Keratinocyte (primary cell): ENCODE data around the gene ERH. TPM values are rescaled to one million over a fixed set of nuclear protein-coding genes. Genes with fewer than 3 reads are reported as not detected.

Experiments used
- DNase-seq: peaks from one replicate; pipeline ENCODE4 v3.0.0-alpha.2; 2011; ENCODE audit warnings: low read depth, missing footprints, low spot score
- FAIRE-seq: peaks from 2 replicates; lab custom pipeline; 2011; peaks lifted over from hg19 to GRCh38; lab: Jason Lieb, UNC
- H2AFZ ChIP-seq: 2 replicates; pipeline ENCODE4 v1.6.0; 2012; ENCODE audit warnings: low read length, control low read depth, inconsistent platforms; ENCODE audit not compliant: control insufficient read depth
- H3K27ac ChIP-seq: 2 replicates; pipeline ENCODE4 v1.5.1; 2011; ENCODE audit warnings: low read length; ENCODE audit not compliant: control insufficient read depth, insufficient read depth
- H3K27me3 ChIP-seq: 3 replicates; pipeline ENCODE4 v1.6.0; 2011; ENCODE audit warnings: low read length; ENCODE audit not compliant: control insufficient read depth, insufficient read depth; ENCODE audit errors: extremely low read depth
- H3K36me3 ChIP-seq, 2 experiments: 2 replicates in 1 of 2; 3 replicates in 1 of 2; pipeline ENCODE4 v1.5.1; 2011; ENCODE audit warnings: low read length in 2 of 2, mild to moderate bottlenecking in 1 of 2; ENCODE audit not compliant: control insufficient read depth in 2 of 2, insufficient read depth in 2 of 2; ENCODE audit errors: extremely low read depth in 1 of 2
- H3K4me1 ChIP-seq: 3 replicates; pipeline ENCODE4 v1.5.1; 2011; ENCODE audit warnings: low read length; ENCODE audit not compliant: control insufficient read depth, insufficient read depth; ENCODE audit errors: extremely low read depth
- H3K4me2 ChIP-seq: 3 replicates; pipeline ENCODE4 v1.6.0; 2011; ENCODE audit warnings: low read depth, low read length; ENCODE audit not compliant: control insufficient read depth, insufficient read depth; ENCODE audit errors: extremely low read depth
- H3K4me3 ChIP-seq, 3 experiments: fragments of 200-600 bp in 1 of 3; sonication (generic) in 1 of 3; 2 replicates in 2 of 3; 3 replicates in 1 of 3; pipeline ENCODE4 v1.5.1; 2011 to 2016; ENCODE audit warnings: low read length in 3 of 3, mild to moderate bottlenecking in 3 of 3, control low read depth in 2 of 3, inconsistent platforms in 1 of 3, low read depth in 1 of 3, mixed read lengths in 1 of 3, mixed run types in 1 of 3, moderate library complexity in 1 of 3; ENCODE audit not compliant: control insufficient read depth in 2 of 3, insufficient read depth in 2 of 3; ENCODE audit errors: extremely low read depth in 1 of 3
- H3K79me2 ChIP-seq: 2 replicates; pipeline ENCODE4 v1.6.0; 2012; ENCODE audit warnings: low read length; ENCODE audit not compliant: control insufficient read depth, insufficient read depth
- H3K9ac ChIP-seq: 3 replicates; pipeline ENCODE4 v1.6.0; 2011; ENCODE audit warnings: low read length; ENCODE audit not compliant: control insufficient read depth, insufficient read depth; ENCODE audit errors: extremely low read depth
- H3K9me1 ChIP-seq: 3 replicates; pipeline ENCODE4 v1.6.0; 2011; ENCODE audit warnings: low read length; ENCODE audit not compliant: control insufficient read depth, insufficient read depth; ENCODE audit errors: extremely low read depth
- H3K9me3 ChIP-seq: 2 replicates; pipeline ENCODE4 v1.5.1; 2012; ENCODE audit warnings: low read depth, low read length; ENCODE audit not compliant: control insufficient read depth
- H4K20me1 ChIP-seq: 3 replicates; pipeline ENCODE4 v1.6.0; 2011; ENCODE audit warnings: low read length; ENCODE audit not compliant: control insufficient read depth, insufficient read depth; ENCODE audit errors: extremely low read depth
- EZH2 ChIP-seq: IDR thresholded peaks from one replicate; pipeline ENCODE4 v1.6.1; 2012; ENCODE audit warnings: inconsistent platforms, mild to moderate bottlenecking, low read length, moderate library complexity
- dilution Hi-C: fragments of 300-500 bp; cut with MboI; formaldehyde crosslinking; loops from one replicate; pipeline ENCODE4 v1.7.0; 2020; ENCODE audit warnings: low sequenced_read_pairs; ENCODE audit not compliant: extremely low pct_ligation_motif_present
- polyA plus RNA-seq, 5 experiments: library from polyadenylated mRNA; depleted of rRNA in 3 of 5; stranded (reverse) in 3 of 5; stranded (forward) in 1 of 5; unstranded in 1 of 5; fragments of >200 nt; gene quantifications; 1 replicate in 1 of 5; 2 replicates in 3 of 5; 3 replicates in 1 of 5; pipeline versions ENCODE4 v1.2.1 to v1.2.3, GENCODE V29; 2011 to 2012; ENCODE audit warnings: missing spikeins in 2 of 5, low read depth in 1 of 5, low replicate concordance in 1 of 5
- TF ChIP-seq, protein P1 (sequence below), 3 experiments: IDR thresholded peaks in 1 of 3; conservative IDR thresholded peaks in 1 of 3; optimal IDR thresholded peaks in 1 of 3; 2 replicates in 2 of 3; 3 replicates in 1 of 3; pipeline versions ENCODE3 to v1.5.1; 2011; ENCODE audit warnings: low read length in 3 of 3, mild to moderate bottlenecking in 3 of 3, moderate library complexity in 2 of 3, control low read depth in 1 of 3, inconsistent platforms in 1 of 3; ENCODE audit not compliant: insufficient read depth in 2 of 3; ENCODE audit errors: extremely low read depth in 1 of 3

The ERH gene
- polyA plus RNA-seq, 1 donor (not counting 4 experiments of a cell fraction or from before 2014, with no cell fraction given), result 256 TPM

DNA sequence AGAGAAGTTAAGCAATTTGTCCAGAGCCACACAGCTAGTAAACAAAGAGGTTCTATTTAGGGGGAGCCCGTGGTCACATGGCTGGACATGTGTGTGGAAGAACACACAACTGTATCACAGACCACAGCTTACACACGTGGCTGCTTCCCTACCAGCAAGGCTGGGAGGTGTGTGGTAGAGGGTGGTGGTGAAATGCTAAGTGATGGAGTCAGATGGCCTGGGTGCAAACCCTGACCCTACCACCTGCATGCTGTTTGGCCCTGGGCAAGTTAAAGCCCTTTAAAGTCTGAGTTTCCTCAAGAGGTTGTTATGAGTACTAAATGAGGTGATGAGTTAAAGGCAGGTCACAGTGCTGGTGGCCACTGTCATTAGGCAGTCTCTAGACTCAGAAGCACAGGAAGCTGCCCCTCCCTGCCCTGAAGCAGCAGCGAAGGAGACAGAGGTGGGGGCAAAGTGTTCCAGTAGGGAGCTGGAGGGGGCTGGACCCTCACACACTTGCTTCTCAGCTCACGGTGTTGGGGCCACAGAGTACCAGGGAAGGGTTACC, 64.2 kb downstream of the ERH start:
- H3K4me1 ChIP-seq, result peaks cover 9% of the 10 kb centered on the region
- H4K20me1 ChIP-seq, result no peaks in the 10 kb centered on the region
- dilution Hi-C loops, result no loop called here
- H3K27ac ChIP-seq, result no peak overlapping the region
- DNase-seq (no peak), FAIRE-seq (no peak)
- H3K9me1 ChIP-seq, result no peaks in the 10 kb centered on the region
- no peak for TF ChIP-seq EZH2
- TF ChIP-seq, protein P1, sequence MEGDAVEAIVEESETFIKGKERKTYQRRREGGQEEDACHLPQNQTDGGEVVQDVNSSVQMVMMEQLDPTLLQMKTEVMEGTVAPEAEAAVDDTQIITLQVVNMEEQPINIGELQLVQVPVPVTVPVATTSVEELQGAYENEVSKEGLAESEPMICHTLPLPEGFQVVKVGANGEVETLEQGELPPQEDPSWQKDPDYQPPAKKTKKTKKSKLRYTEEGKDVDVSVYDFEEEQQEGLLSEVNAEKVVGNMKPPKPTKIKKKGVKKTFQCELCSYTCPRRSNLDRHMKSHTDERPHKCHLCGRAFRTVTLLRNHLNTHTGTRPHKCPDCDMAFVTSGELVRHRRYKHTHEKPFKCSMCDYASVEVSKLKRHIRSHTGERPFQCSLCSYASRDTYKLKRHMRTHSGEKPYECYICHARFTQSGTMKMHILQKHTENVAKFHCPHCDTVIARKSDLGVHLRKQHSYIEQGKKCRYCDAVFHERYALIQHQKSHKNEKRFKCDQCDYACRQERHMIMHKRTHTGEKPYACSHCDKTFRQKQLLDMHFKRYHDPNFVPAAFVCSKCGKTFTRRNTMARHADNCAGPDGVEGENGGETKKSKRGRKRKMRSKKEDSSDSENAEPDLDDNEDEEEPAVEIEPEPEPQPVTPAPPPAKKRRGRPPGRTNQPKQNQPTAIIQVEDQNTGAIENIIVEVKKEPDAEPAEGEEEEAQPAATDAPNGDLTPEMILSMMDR (optimal IDR thresholded peaks at IDR 0.05 in 1 of 3, IDR thresholded peaks at IDR 0.05 in 1 of 3, conservative IDR thresholded peaks at IDR 0.05 in 1 of 3; ENCODE audit: extremely low read depth in 1 of 3, insufficient read depth in 2 of 3, low read length in 3 of 3), result no peak
- no peaks in the 10 kb centered on the region for H3K79me2 ChIP-seq
- H3K9me3 ChIP-seq, result no peaks in the 10 kb centered on the region
- no peak overlapping the region for H3K4me2 ChIP-seq
- no peak overlapping the region for H3K4me3 ChIP-seq
- H3K9ac ChIP-seq, result no peak overlapping the region
- H2AFZ ChIP-seq, result no peak overlapping the region
- H3K27me3 ChIP-seq, result peaks cover 23% of the 10 kb centered on the region
- no peaks in the 10 kb centered on the region for H3K36me3 ChIP-seq

DNA sequence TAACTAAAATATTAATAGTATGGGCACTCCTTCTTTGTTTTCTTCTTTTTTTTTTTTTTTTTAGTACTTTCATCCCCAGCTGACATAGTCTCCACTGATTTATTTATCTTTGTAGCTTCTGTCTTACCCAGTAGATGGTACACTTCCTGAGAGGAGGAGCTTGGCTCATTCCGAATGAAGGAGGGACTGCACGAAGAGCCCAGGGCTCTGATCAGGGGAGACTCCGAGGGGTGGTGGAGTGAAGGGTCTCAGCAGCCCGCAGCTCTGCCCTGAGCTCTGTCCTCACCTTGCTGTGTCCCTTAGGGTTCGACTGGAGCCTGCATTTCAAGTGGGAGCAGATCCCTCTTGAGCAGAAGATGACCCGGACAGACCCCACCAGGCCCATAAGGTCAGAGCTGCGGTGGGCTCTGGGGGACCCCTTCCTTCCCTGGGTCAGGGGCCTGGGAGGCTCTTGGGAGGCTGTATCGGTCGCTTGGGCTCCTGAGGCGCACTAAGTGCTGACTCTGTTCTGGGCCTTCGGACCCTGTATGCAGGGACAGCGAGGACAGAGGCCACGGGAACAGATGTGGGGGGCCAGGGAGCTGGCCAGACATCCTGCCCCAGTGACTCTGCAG, 65.2 kb downstream of the ERH start:
- Histone ChIP-seq H3K9ac (no peak overlapping the region), H3K4me2 (no peak overlapping the region), H4K20me1 (no peaks in the 10 kb centered on the region), H3K4me1 (peaks cover 9% of the 10 kb centered on the region), H3K27me3 (peaks cover 31% of the 10 kb centered on the region), H2AFZ (no peak overlapping the region), H3K27ac (no peak overlapping the region), H3K4me3 (no peak overlapping the region), H3K36me3 (no peaks in the 10 kb centered on the region), H3K9me3 (no peaks in the 10 kb centered on the region), H3K79me2 (no peaks in the 10 kb centered on the region), H3K9me1 (no peaks in the 10 kb centered on the region)
- dilution Hi-C loops, result no loop called here
- no peak for DNase-seq
- FAIRE-seq, result no peak
- TF ChIP-seq, protein P1 (optimal IDR thresholded peaks at IDR 0.05 in 1 of 3, IDR thresholded peaks at IDR 0.05 in 1 of 3, conservative IDR thresholded peaks at IDR 0.05 in 1 of 3; ENCODE audit: extremely low read depth in 1 of 3, insufficient read depth in 2 of 3, low read length in 3 of 3), result no peak
- no peak for TF ChIP-seq EZH2
